Naive thymus-derived CD4-positive, alpha-beta T cell (primary cell): ENCODE data around the gene ADCYAP1R1. TPM values are rescaled to one million over a fixed set of nuclear protein-coding genes. Genes with fewer than 3 reads are reported as not detected.

Source experiments
- polyA plus RNA-seq, 2 donors: library from polyadenylated mRNA; unstranded; fragments of 300-500 nt; fragmentation: Illumina TruSeq; gene quantifications; one replicate each; pipeline ENCODE4 v1.2.3, GENCODE V29; 2021
- total RNA-seq, 6 experiments: library from RNA in 5 of 6; stranded (reverse) in 5 of 6; gene quantifications; 1 replicate in 5 of 6; 2 replicates in 1 of 6; pipeline ENCODE4 v1.2.3 and lab custom pipeline; 2021 to 2026

Gene ADCYAP1R1
- total and polyA plus RNA-seq, 7 experiments from 2014 or later: not detected

Other genes with a start within 250 kb of the ADCYAP1R1 start
- gene AQP1, start 140.5 kb upstream of the ADCYAP1R1 start, total RNA-seq: under 1 TPM in 3 of 5 experiments, not detected in 2; 0.12 to 0.37 (median 0.19) TPM
- gene AQP1, start 140.5 kb upstream of the ADCYAP1R1 start, polyA plus RNA-seq: under 1 TPM in 1 of 2 donors, not detected in 1; 0.13 TPM
- gene GHRHR, start 88.4 kb upstream of the ADCYAP1R1 start, total RNA-seq: not detected
- not detected for gene GHRHR, start 88.4 kb upstream of the ADCYAP1R1 start, polyA plus RNA-seq